HG02943 (cell line): Measurements from ENCODE around the gene HNRNPH2.

Experiments used
- ATAC-seq: cut with Tn5 transposase; IDR thresholded peaks from one replicate; pipeline ENCODE4 v1.9.1; 2021; ENCODE audit warnings: mild to moderate bottlenecking, low read depth, moderate library complexity; ENCODE audit not compliant: unreplicated experiment

HNRNPH2 gene

GRCh38 chrX:101394372-101394771, 13.7 kb upstream of the HNRNPH2 start:
- ATAC-seq = no peak

GRCh38 chrX:101395789-101396188, 12.2 kb upstream of the HNRNPH2 start:
- no peak for ATAC-seq

GRCh38 chrX:101397779-101398178, 10.2 kb upstream of the HNRNPH2 start:
- no peak for ATAC-seq

- no peak for ATAC-seq
Observed at GRCh38 chrX:101398694-101399093, 9.3 kb upstream of the HNRNPH2 start.

- ATAC-seq = no peak
Observed at GRCh38 chrX:101399825-101400224, 8.2 kb upstream of the HNRNPH2 start.

GRCh38 chrX:101407167-101407747, 765 bp upstream of the HNRNPH2 start:
- no peak for ATAC-seq

- ATAC-seq = no peak
Observed at GRCh38 chrX:101408532-101408841, 465 bp downstream of the HNRNPH2 start.

GRCh38 chrX:101409043-101409442, 1.0 kb downstream of the HNRNPH2 start:
- ATAC-seq = no peak

- ATAC-seq = no peak
Observed at GRCh38 chrX:101410461-101410860, 2.4 kb downstream of the HNRNPH2 start.

- no peak for ATAC-seq
Observed at GRCh38 chrX:101411984-101412383, 4.0 kb downstream of the HNRNPH2 start.

- ATAC-seq = peak; percentile 72
Observed at GRCh38 chrX:101415180-101416145, 7.4 kb downstream of the HNRNPH2 start.

GRCh38 chrX:101416691-101417090, 8.7 kb downstream of the HNRNPH2 start:
- ATAC-seq = no peak

GRCh38 chrX:101417190-101417589, 9.2 kb downstream of the HNRNPH2 start:
- ATAC-seq = no peak

GRCh38 chrX:101417981-101418841, 10.2 kb downstream of the HNRNPH2 start:
- no peak for ATAC-seq

GRCh38 chrX:101419489-101419888, 11.5 kb downstream of the HNRNPH2 start:
- ATAC-seq = no peak

GRCh38 chrX:101427954-101428353, 19.9 kb downstream of the HNRNPH2 start:
- no peak for ATAC-seq

- ATAC-seq = peak; percentile 35
Observed at GRCh38 chrX:101429934-101430333, 21.9 kb downstream of the HNRNPH2 start.

- peak; percentile 75 for ATAC-seq
Observed at GRCh38 chrX:101430457-101431078, 22.5 kb downstream of the HNRNPH2 start.

GRCh38 chrX:101442085-101442484, 34.1 kb downstream of the HNRNPH2 start:
- ATAC-seq = no peak

- no peak for ATAC-seq
Observed at GRCh38 chrX:101449279-101449678, 41.3 kb downstream of the HNRNPH2 start.

GRCh38 chrX:101450085-101450484, 42.1 kb downstream of the HNRNPH2 start:
- no peak for ATAC-seq
